ENCODE measurements around the gene PHAX.

GRCh38 chr5:126636956-126637355 is 36.2 kb downstream of the PHAX start:
- no peak for TF ChIP-seq CTCF (IDR thresholded peaks at IDR 0.05)
- TF ChIP-seq POLR2A (IDR thresholded peaks at IDR 0.05) = no peak
- no peak for TF ChIP-seq EP300 (IDR thresholded peaks at IDR 0.05)
